Heart left ventricle (tissue), 16 donors: ENCODE results near the gene MPRIP. TPM values are rescaled to one million over a fixed set of nuclear protein-coding genes. Genes with fewer than 3 reads are reported as not detected.

Source experiments
- ATAC-seq, 4 donors: fragments of 200-7000 bp; cut with Tn5 transposase; one replicate each; pipeline ENCODE4 v1.9.1; 2020 to 2022; ENCODE audit warnings: moderate library complexity in 4 of 4, mild to moderate bottlenecking in 3 of 4, moderate number of reproducible peaks in 1 of 4
- DNase-seq, 5 donors: peaks; one replicate each; pipeline ENCODE4 v3.0.0-alpha.2; 2020
- H3K27ac ChIP-seq, 12 donors: fragments of 200-600 bp; sonication (generic) in 4 of 12; one replicate each; pipeline versions ENCODE4 v1.5.0 to v1.8.0; 2016 to 2022; ENCODE audit warnings: mild to moderate bottlenecking in 2 of 12
- H3K27me3 ChIP-seq, 9 donors: fragments of 200-600 bp; sonication (generic) in 2 of 9; one replicate each; pipeline versions ENCODE4 v1.5.1 to v1.8.0; 2016 to 2022; ENCODE audit warnings: mild to moderate bottlenecking in 3 of 9
- H3K36me3 ChIP-seq, 9 donors: fragments of 200-600 bp; sonication (generic) in 2 of 9; one replicate each; pipeline versions ENCODE4 v1.5.0 to v1.8.0; 2018 to 2022; ENCODE audit warnings: mild to moderate bottlenecking in 2 of 9
- H3K4me1 ChIP-seq, 12 donors: fragments of 200-600 bp; sonication (generic) in 4 of 12; one replicate each; pipeline versions ENCODE4 v1.5.0 to v1.8.0; 2016 to 2022; ENCODE audit warnings: mild to moderate bottlenecking in 3 of 12
- H3K4me3 ChIP-seq, 12 donors: fragments of 200-600 bp; sonication (generic) in 4 of 12; one replicate each; pipeline versions ENCODE4 v1.5.0 to v1.8.0; 2017 to 2022; ENCODE audit warnings: mild to moderate bottlenecking in 9 of 12, moderate library complexity in 4 of 12
- H3K9me3 ChIP-seq, 12 donors: fragments of 200-600 bp; sonication (generic) in 4 of 12; one replicate each; pipeline versions ENCODE4 v1.5.0 to v1.8.0; 2016 to 2022; ENCODE audit warnings: mild to moderate bottlenecking in 1 of 12
- POLR2A ChIP-seq, 2 donors: fragments of 450-650 bp; IDR thresholded peaks; one replicate each; pipeline ENCODE4 v1.6.1; 2017; ENCODE audit warnings: antibody characterized with exemption in 2 of 2, mild to moderate bottlenecking in 2 of 2, moderate library complexity in 2 of 2
- WGBS, 4 donors: extraction: QIAGEN DNeasy Blood & Tissue Kit in 2 of 4; methylation state at CpG; one replicate each; pipeline versions ENCODE4 v1.1.5 to v1.1.7; 2013 to 2018; 5-methylcytosine and 5-hydroxymethylcytosine counted together
- intact Hi-C, 10 donors: fragments of 100-400 bp; cut with DNase I; formaldehyde crosslinking; loops; one replicate each; pipeline versions ENCODE4 v1.11.1 to v1.14.2; 2022
- polyA plus RNA-seq, 2 donors: library from polyadenylated mRNA; stranded (reverse); fragments of 200-250 nt; gene quantifications; one replicate each; pipeline ENCODE4 v1.2.3, GENCODE V29; 2013
- total RNA-seq, 9 donors: library from RNA; depleted of rRNA in 2 of 9; stranded (reverse); fragments of >200 nt in 2 of 9; fragmentation: NEBNext Ultra II Directional in 3 of 9; extraction: Animal tissue kit (Norgen Biotek cat#: 25700) in 3 of 9; gene quantifications; one replicate each; pipeline versions ENCODE4 v1.1.0 to v1.2.4, GENCODE V29; 2016 to 2023
- TF ChIP-seq, protein P1 (sequence below), 12 donors: fragments of 200-600 bp; sonication (generic) in 4 of 12; IDR thresholded peaks; one replicate each; pipeline versions ENCODE4 v1.5.0 to v1.8.0; 2018 to 2022; ENCODE audit warnings: antibody characterized with exemption in 12 of 12, mild to moderate bottlenecking in 5 of 12
- donor health status: ischemic (EF 13 %, LVEDD 7.1; RV severe dilation, severe dysfunction).
- donor health status: healthy with polysubstance abuse.
- donor health status: DM: no; HTN: yes; CAD: no.
- donor health status: DM: no; HTN: no; CAD: no.
- donor health status: ischemic (EF 25% LVEDD 6.9; RV normal size, moderate dysfunction).
- donor health status: ischemic (EF 25% LVEDD 5.7; RV mildly dilated, moderate dysfunction).
- donor health status: healthy.
- donor health status: DM: yes; HTN: yes; CAD: no.
- donor health status: ischemic (EF 35%, LVEDD 5.7; RV mildly dilated, moderate dysfunction).
- donor health status: nonischemic (EF 11% LVEDD 7.7; RV severe dilation, severe dysfunction).
- donor health status: DM: yes; HTN: yes; CAD: no.
- donor health status: PGD.
- donor health status: ischemic (EF 29% LVEDD 5.4; RV normal size, mild dysfunction).
- donor health status: nonischemic (EF 23%, LVEDD 6.1; RV moderate dilation, normal function).

MPRIP gene
- total and polyA plus RNA-seq, 11 donors: 131 to 686 (median 343) TPM

GRCh38 chr17:17204635-17205231 lies 162.5 kb downstream of the MPRIP start:
- peak overlapping the region in 10 of 12 donors; percentile 23 to 96 (median 80) for H3K27ac ChIP-seq
- no peaks in the 10 kb centered on the region for H3K27me3 ChIP-seq
- peak overlapping the region in 10 of 12 donors; percentile 23 to 68 (median 60) for H3K4me3 ChIP-seq
- H3K4me1 ChIP-seq: peaks cover 0 to 62% (median 40%) of the 10 kb centered on the region in 12 donors
- TF ChIP-seq POLR2A (IDR thresholded peaks at IDR 0.05): no peak
- TF ChIP-seq, protein P1, sequence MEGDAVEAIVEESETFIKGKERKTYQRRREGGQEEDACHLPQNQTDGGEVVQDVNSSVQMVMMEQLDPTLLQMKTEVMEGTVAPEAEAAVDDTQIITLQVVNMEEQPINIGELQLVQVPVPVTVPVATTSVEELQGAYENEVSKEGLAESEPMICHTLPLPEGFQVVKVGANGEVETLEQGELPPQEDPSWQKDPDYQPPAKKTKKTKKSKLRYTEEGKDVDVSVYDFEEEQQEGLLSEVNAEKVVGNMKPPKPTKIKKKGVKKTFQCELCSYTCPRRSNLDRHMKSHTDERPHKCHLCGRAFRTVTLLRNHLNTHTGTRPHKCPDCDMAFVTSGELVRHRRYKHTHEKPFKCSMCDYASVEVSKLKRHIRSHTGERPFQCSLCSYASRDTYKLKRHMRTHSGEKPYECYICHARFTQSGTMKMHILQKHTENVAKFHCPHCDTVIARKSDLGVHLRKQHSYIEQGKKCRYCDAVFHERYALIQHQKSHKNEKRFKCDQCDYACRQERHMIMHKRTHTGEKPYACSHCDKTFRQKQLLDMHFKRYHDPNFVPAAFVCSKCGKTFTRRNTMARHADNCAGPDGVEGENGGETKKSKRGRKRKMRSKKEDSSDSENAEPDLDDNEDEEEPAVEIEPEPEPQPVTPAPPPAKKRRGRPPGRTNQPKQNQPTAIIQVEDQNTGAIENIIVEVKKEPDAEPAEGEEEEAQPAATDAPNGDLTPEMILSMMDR (IDR thresholded peaks at IDR 0.05): no peak
- no peak for ATAC-seq
- WGBS, 4 donors: 75 to 84% (median 80%) methylated on average over 5 to 14 of the region's 14 CpGs
- no peaks in the 10 kb centered on the region for H3K9me3 ChIP-seq
- peaks cover 0 to 9% (median 0%) of the 10 kb centered on the region in 9 donors for H3K36me3 ChIP-seq
- peak in 1 of 5 donors; percentile 20 for DNase-seq
- intact Hi-C loops: loop anchor here in 2 of 10 donors (5.0 kb wide), 2 partner anchors 47 to 52 kb away; no protein-coding TSS in a partner anchor

GRCh38 chr17:17205368-17206123 lies 163.3 kb downstream of the MPRIP start:
- Histone ChIP-seq H3K9me3 (no peaks in the 10 kb centered on the region), H3K27ac (peak overlapping the region; percentile 60 to 96 (median 78)), H3K4me3 (peak overlapping the region; percentile 23 to 68 (median 58)), H3K27me3 (no peaks in the 10 kb centered on the region), H3K4me1 (peaks cover 0 to 57% (median 40%) of the 10 kb centered on the region in 12 donors), H3K36me3 (peaks cover 0 to 9% (median under 1%) of the 10 kb centered on the region in 9 donors)
- intact Hi-C loops: no loop called here
- DNase-seq (peak; percentile 47 to 78 (median 57)), ATAC-seq (peak in 3 of 4 donors; percentile 6 to 49 (median 49))
- 9 to 22% (median 11%) methylated on average over 45 to 70 of the region's 70 CpGs for WGBS, 4 donors
- TF ChIP-seq, protein P1 (IDR thresholded peaks at IDR 0.05): peak in 1 of 12 donors; percentile 4
- no peak for TF ChIP-seq POLR2A (IDR thresholded peaks at IDR 0.05)

DNA sequence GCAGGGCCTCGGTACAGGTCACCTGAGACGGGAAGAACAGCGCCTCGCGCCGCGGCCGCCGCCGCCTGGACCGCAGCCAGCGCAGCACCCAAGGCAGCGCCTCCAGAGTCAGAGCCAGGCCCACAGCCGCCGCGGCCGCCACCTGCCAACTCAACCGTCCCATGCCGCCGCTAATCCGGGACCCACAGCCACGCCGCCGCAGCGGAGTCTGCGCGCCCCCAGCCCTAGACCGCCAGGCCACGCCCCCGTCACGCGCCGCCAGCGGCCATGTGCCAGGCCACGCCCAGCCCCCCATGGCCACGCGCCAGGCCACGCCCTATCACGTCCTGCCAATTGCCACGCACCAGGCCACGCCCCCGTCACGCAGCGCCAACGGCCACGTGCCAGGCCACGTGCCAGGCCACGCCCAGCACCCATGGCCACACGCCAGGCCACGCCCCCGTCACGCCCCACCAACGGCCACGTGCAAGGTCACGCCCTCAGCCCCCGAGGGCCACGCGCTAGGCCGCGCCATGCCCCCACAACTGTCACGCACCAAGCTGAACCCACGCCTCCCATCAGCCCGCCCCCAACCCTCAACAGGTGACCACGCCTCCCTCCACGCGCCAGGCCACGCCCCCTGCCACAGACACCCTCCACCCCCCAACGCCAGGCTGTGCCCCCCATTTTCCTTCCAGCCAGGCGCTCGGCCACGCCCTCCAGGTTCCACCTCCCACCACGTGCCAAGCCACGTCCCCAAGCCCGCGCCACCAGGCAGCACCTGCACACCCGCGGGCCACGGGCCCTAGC lies 164.1 kb downstream of the MPRIP start, which contains the start of gene PLD6:
Gene PLD6 (minus strand): TSS at position 210 of the 789 bp plus-strand sequence. CDS start 47 bp downstream, at position 163.
- intact Hi-C loops: no loop called here
- 27 to 41% (median 31%) methylated on average over 37 to 78 of the region's 78 CpGs for WGBS, 4 donors
- peaks cover 0 to 52% (median 37%) of the 10 kb centered on the region in 12 donors for H3K4me1 ChIP-seq

More for the DNA sequence above, 164.1 kb downstream of the MPRIP start, which contains the start of gene PLD6:
- Histone ChIP-seq H3K27me3 (no peaks in the 10 kb centered on the region), H3K9me3 (no peaks in the 10 kb centered on the region), H3K36me3 (peaks cover 0 to 15% (median 9%) of the 10 kb centered on the region in 9 donors), H3K4me3 (peak within 1 kb of the TSS; percentile 23 to 68 (median 58)), H3K27ac (peak within 1 kb of the TSS; percentile 60 to 96 (median 78))
- ATAC-seq: peak in 3 of 4 donors; percentile 6 to 61 (median 53)
- DNase-seq: peak; percentile 63 to 90 (median 76)
- TF ChIP-seq POLR2A (IDR thresholded peaks at IDR 0.05): no peak
- TF ChIP-seq, protein P1 (IDR thresholded peaks at IDR 0.05): peak in 2 of 12 donors; percentile 0 to 13
